Liver (tissue), 9 donors: ENCODE measurements around the gene CHCHD1. TPM values are rescaled to one million over a fixed set of nuclear protein-coding genes. Genes with fewer than 3 reads are reported as not detected.

Experiments used
- DNase-seq: peaks from one replicate; pipeline ENCODE4 v3.0.0-alpha.2; 2017; ENCODE audit warnings: low spot score
- H3K27ac ChIP-seq, 2 donors: one replicate each; pipeline ENCODE4 v1.7.0; 2013; ENCODE audit warnings: inconsistent platforms in 2 of 2, low read length in 2 of 2, control low read depth in 1 of 2, low read depth in 1 of 2, mild to moderate bottlenecking in 1 of 2
- H3K27me3 ChIP-seq, 4 donors: one replicate each; pipeline versions ENCODE4 v1.6.1 to v1.7.0; 2013; ENCODE audit warnings: low read length in 3 of 4, inconsistent platforms in 1 of 4, mild to moderate bottlenecking in 1 of 4, moderate library complexity in 1 of 4; ENCODE audit not compliant: control insufficient read depth in 4 of 4, insufficient read depth in 4 of 4
- H3K36me3 ChIP-seq, 4 donors: one replicate each; pipeline versions ENCODE4 v1.6.1 to v1.7.0; 2013; ENCODE audit warnings: low read length in 3 of 4, mild to moderate bottlenecking in 3 of 4, low read depth in 1 of 4, moderate library complexity in 1 of 4; ENCODE audit not compliant: control insufficient read depth in 4 of 4, insufficient read depth in 3 of 4
- H3K4me1 ChIP-seq, 4 donors: one replicate each; pipeline versions ENCODE4 v1.6.1 to v1.7.0; 2013; ENCODE audit warnings: low read length in 3 of 4, mild to moderate bottlenecking in 3 of 4, moderate library complexity in 1 of 4; ENCODE audit not compliant: control insufficient read depth in 4 of 4, insufficient read depth in 4 of 4
- H3K4me3 ChIP-seq, 3 donors: one replicate each; pipeline versions ENCODE4 v1.6.1 to v1.7.0; 2013; ENCODE audit warnings: low read length in 3 of 3, control low read depth in 1 of 3, low read depth in 1 of 3, mild to moderate bottlenecking in 1 of 3
- H3K9ac ChIP-seq, 2 donors: one replicate each; pipeline ENCODE4 v1.7.0; 2013; ENCODE audit warnings: low read length in 2 of 2, mild to moderate bottlenecking in 2 of 2, moderate library complexity in 2 of 2, control low read depth in 1 of 2, low read depth in 1 of 2
- H3K9me3 ChIP-seq, 4 donors: one replicate each; pipeline versions ENCODE4 v1.6.1 to v1.7.0; 2013; ENCODE audit warnings: low read length in 3 of 4; ENCODE audit not compliant: control insufficient read depth in 4 of 4
- CTCF ChIP-seq: fragments of 150-350 bp; IDR thresholded peaks from 2 replicates; pipeline ENCODE4 v1.5.1; 2017; ENCODE audit warnings: improper control_type of control experiment, low read depth, low read length; ENCODE audit not compliant: missing input control
- EGR1 ChIP-seq, 2 donors: IDR thresholded peaks; 2 replicates each; pipeline ENCODE4 v1.6.1; 2016 to 2018; ENCODE audit warnings: antibody characterized with exemption in 2 of 2, low read depth in 2 of 2
- FOXA1 ChIP-seq: IDR thresholded peaks from 2 replicates; pipeline ENCODE4 v1.6.1; 2016; ENCODE audit warnings: antibody characterized with exemption
- FOXA2 ChIP-seq: IDR thresholded peaks from 2 replicates; pipeline ENCODE4 v1.6.1; 2016; ENCODE audit warnings: antibody characterized with exemption
- GABPA ChIP-seq, 2 donors: IDR thresholded peaks in 1 of 2; conservative IDR thresholded peaks in 1 of 2; 2 replicates each; pipeline ENCODE4 v1.6.1; 2016; ENCODE audit warnings: antibody characterized with exemption in 2 of 2, mild to moderate bottlenecking in 1 of 2, moderate library complexity in 1 of 2
- HNF4A ChIP-seq, 2 donors: conservative IDR thresholded peaks; 2 replicates each; pipeline ENCODE4 v1.6.1; 2016; ENCODE audit warnings: antibody characterized with exemption in 2 of 2, mild to moderate bottlenecking in 2 of 2
- HNF4G ChIP-seq: IDR thresholded peaks from 2 replicates; pipeline ENCODE4 v1.6.1; 2016; ENCODE audit warnings: antibody characterized with exemption
- JUND ChIP-seq, 2 donors: IDR thresholded peaks; 2 replicates each; pipeline ENCODE4 v1.6.1; 2016; ENCODE audit warnings: antibody characterized with exemption in 2 of 2
- MAX ChIP-seq: IDR thresholded peaks from 2 replicates; pipeline ENCODE4 v1.6.1; 2016; ENCODE audit warnings: antibody characterized with exemption
- RAD21 ChIP-seq, 2 donors: IDR thresholded peaks; 2 replicates each; pipeline ENCODE4 v1.6.1; 2016; ENCODE audit warnings: antibody characterized with exemption in 2 of 2, mild to moderate bottlenecking in 2 of 2
- RXRA ChIP-seq, 2 donors: IDR thresholded peaks; 2 replicates each; pipeline ENCODE4 v1.6.1; 2017 to 2018; ENCODE audit warnings: antibody characterized with exemption in 2 of 2, mild to moderate bottlenecking in 1 of 2
- SP1 ChIP-seq: IDR thresholded peaks from 2 replicates; pipeline ENCODE4 v1.6.1; 2018; ENCODE audit warnings: antibody characterized with exemption, mild to moderate bottlenecking
- TAF1 ChIP-seq: conservative IDR thresholded peaks from 2 replicates; pipeline ENCODE4 v1.6.1; 2016; ENCODE audit warnings: antibody characterized with exemption, mild to moderate bottlenecking
- YY1 ChIP-seq: IDR thresholded peaks from 2 replicates; pipeline ENCODE4 v1.6.1; 2016; ENCODE audit warnings: antibody characterized with exemption, mild to moderate bottlenecking
- ZBTB33 ChIP-seq: IDR thresholded peaks from 2 replicates; pipeline ENCODE4 v1.6.1; 2016; ENCODE audit warnings: antibody characterized with exemption
- WGBS: extraction: QIAGEN DNeasy Blood & Tissue Kit; methylation state at CpG from one replicate; pipeline ENCODE4 v1.1.7; 2013; 5-methylcytosine and 5-hydroxymethylcytosine counted together
- polyA plus RNA-seq, 2 donors: library from polyadenylated mRNA; stranded (reverse) in 1 of 2; unstranded in 1 of 2; fragments of 200-250 nt in 1 of 2; fragments of >200 nt in 1 of 2; fragmentation: Nextera tagmentation in 1 of 2; extraction: Ambion mirVana in 1 of 2; gene quantifications; one replicate each; pipeline versions ENCODE4 v1.2.1 to v1.2.3, GENCODE V29; 2013 to 2015
- total RNA-seq, 2 donors: library from RNA; depleted of rRNA; stranded (reverse); fragments of >200 nt; gene quantifications; one replicate each; pipeline ENCODE4 v1.2.3, GENCODE V29; 2014
- TF ChIP-seq, protein P1 (sequence below): IDR thresholded peaks from 2 replicates; pipeline ENCODE4 v1.6.1; 2016; ENCODE audit warnings: antibody characterized with exemption
- TF ChIP-seq, protein P2 (sequence below): IDR thresholded peaks from 2 replicates; pipeline ENCODE4 v1.6.1; 2016; ENCODE audit warnings: antibody characterized with exemption, mild to moderate bottlenecking
- donor health status: healthy.
- donor health status: healthy.
- donor health status: healthy.
- donor health status: healthy.
- donor health status: healthy.

Gene CHCHD1
- total and polyA plus RNA-seq, 4 donors = 7.6 to 47.4 (median 23.1) TPM

- Histone ChIP-seq H3K27me3 (no peaks in the 10 kb centered on the region), H3K4me1 (peaks cover 18 to 38% (median 35%) of the 10 kb centered on the region in 4 donors), H3K36me3 (peaks cover 0 to 6% (median 0%) of the 10 kb centered on the region in 4 donors), H3K4me3 (no peak overlapping the region), H3K27ac (no peak overlapping the region), H3K9me3 (no peaks in the 10 kb centered on the region), H3K9ac (no peak overlapping the region)
- DNase-seq = no peak
- TF ChIP-seq HNF4G (no peak), FOXA2 (no peak), FOXA1 (no peak), TAF1 (no peak), EGR1 (IDR thresholded peaks at IDR 0.05; ENCODE audit: low read depth in 2 of 2) (no peak), MAX (no peak), CTCF (no peak), RAD21 (IDR thresholded peaks at IDR 0.05) (no peak), ZBTB33 (no peak), SP1 (no peak), RXRA (IDR thresholded peaks at IDR 0.05) (no peak)
- TF ChIP-seq, protein P1, sequence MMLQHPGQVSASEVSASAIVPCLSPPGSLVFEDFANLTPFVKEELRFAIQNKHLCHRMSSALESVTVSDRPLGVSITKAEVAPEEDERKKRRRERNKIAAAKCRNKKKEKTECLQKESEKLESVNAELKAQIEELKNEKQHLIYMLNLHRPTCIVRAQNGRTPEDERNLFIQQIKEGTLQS = no peak
- TF ChIP-seq, protein P2, sequence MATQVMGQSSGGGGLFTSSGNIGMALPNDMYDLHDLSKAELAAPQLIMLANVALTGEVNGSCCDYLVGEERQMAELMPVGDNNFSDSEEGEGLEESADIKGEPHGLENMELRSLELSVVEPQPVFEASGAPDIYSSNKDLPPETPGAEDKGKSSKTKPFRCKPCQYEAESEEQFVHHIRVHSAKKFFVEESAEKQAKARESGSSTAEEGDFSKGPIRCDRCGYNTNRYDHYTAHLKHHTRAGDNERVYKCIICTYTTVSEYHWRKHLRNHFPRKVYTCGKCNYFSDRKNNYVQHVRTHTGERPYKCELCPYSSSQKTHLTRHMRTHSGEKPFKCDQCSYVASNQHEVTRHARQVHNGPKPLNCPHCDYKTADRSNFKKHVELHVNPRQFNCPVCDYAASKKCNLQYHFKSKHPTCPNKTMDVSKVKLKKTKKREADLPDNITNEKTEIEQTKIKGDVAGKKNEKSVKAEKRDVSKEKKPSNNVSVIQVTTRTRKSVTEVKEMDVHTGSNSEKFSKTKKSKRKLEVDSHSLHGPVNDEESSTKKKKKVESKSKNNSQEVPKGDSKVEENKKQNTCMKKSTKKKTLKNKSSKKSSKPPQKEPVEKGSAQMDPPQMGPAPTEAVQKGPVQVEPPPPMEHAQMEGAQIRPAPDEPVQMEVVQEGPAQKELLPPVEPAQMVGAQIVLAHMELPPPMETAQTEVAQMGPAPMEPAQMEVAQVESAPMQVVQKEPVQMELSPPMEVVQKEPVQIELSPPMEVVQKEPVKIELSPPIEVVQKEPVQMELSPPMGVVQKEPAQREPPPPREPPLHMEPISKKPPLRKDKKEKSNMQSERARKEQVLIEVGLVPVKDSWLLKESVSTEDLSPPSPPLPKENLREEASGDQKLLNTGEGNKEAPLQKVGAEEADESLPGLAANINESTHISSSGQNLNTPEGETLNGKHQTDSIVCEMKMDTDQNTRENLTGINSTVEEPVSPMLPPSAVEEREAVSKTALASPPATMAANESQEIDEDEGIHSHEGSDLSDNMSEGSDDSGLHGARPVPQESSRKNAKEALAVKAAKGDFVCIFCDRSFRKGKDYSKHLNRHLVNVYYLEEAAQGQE = no peak
- WGBS = 94% methylated on average over 5 of the region's 5 CpGs
Measured at GRCh38 chr10:73817826-73818225, 36.0 kb downstream of the CHCHD1 start.

- H3K4me1 ChIP-seq = peaks cover 18 to 38% (median 35%) of the 10 kb centered on the region in 4 donors
- H3K27me3 ChIP-seq = no peaks in the 10 kb centered on the region
- H3K4me3 ChIP-seq = no peak overlapping the region
- TF ChIP-seq YY1 = no peak
- no peak for TF ChIP-seq HNF4G
- no peak for TF ChIP-seq RAD21 (IDR thresholded peaks at IDR 0.05)
- TF ChIP-seq GABPA (IDR thresholded peaks at IDR 0.05 in 1 of 2, conservative IDR thresholded peaks at IDR 0.05 in 1 of 2) = no peak
- TF ChIP-seq HNF4A (conservative IDR thresholded peaks at IDR 0.05) = no peak
- TF ChIP-seq CTCF = no peak
- no peak for TF ChIP-seq FOXA2
- TF ChIP-seq, protein P1 = no peak
- no peak for TF ChIP-seq ZBTB33
- TF ChIP-seq RXRA (IDR thresholded peaks at IDR 0.05) = no peak
- TF ChIP-seq SP1 = no peak
- no peak for TF ChIP-seq MAX
- TF ChIP-seq JUND (IDR thresholded peaks at IDR 0.05) = no peak
- no peak overlapping the region for H3K27ac ChIP-seq
- H3K36me3 ChIP-seq = peaks cover 0 to 6% (median 1%) of the 10 kb centered on the region in 4 donors
- no peaks in the 10 kb centered on the region for H3K9me3 ChIP-seq
- no peak for DNase-seq
- WGBS = 92% methylated on average over 10 of the region's 10 CpGs
- no peak overlapping the region for H3K9ac ChIP-seq
Measured at GRCh38 chr10:73818402-73818801, 36.6 kb downstream of the CHCHD1 start.
